MM.1S (cell line): ENCODE data around the gene MICAL2.

Experiments used
- EZH2 ChIP-seq: fragments of 300-600 bp; sonication (generic); optimal IDR thresholded peaks from 2 replicates; pipeline ENCODE3; 2017; ENCODE audit warnings: low read depth, mild to moderate bottlenecking, antibody characterized with exemption, low read length, mixed read lengths
- EZH2phosphoT487 ChIP-seq: fragments of 300-600 bp; sonication (generic); IDR thresholded peaks from 2 replicates; pipeline ENCODE4 v1.6.1; 2018; ENCODE audit warnings: antibody characterized with exemption, low read length
- TF ChIP-seq, protein P1 (sequence below): fragments of 300-600 bp; sonication (generic); IDR thresholded peaks from 2 replicates; pipeline ENCODE4 v1.5.1; 2016; ENCODE audit warnings: antibody characterized with exemption, low read length, mixed read lengths

DNA sequence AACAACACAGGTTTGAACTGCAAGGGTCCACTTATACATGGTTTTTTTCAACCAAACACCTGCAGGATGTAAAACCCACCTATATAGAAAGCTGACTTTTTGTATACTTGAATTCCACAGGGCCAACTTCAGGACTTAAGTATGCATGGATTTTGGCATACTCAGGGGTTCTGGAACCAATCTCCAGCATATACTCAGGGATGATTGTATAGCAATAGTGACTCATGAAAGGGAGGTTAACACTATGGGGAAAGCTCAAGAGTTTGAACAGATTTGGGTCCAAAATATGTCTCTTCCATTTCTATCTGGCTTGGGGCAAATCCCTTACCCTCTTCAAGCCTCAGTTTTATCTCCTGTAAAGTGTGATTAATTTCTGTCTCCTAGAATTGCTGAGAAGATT lies 94.9 kb downstream of the MICAL2 start:
- TF ChIP-seq, protein P1, sequence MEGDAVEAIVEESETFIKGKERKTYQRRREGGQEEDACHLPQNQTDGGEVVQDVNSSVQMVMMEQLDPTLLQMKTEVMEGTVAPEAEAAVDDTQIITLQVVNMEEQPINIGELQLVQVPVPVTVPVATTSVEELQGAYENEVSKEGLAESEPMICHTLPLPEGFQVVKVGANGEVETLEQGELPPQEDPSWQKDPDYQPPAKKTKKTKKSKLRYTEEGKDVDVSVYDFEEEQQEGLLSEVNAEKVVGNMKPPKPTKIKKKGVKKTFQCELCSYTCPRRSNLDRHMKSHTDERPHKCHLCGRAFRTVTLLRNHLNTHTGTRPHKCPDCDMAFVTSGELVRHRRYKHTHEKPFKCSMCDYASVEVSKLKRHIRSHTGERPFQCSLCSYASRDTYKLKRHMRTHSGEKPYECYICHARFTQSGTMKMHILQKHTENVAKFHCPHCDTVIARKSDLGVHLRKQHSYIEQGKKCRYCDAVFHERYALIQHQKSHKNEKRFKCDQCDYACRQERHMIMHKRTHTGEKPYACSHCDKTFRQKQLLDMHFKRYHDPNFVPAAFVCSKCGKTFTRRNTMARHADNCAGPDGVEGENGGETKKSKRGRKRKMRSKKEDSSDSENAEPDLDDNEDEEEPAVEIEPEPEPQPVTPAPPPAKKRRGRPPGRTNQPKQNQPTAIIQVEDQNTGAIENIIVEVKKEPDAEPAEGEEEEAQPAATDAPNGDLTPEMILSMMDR: no peak
- TF ChIP-seq EZH2phosphoT487: no peak
- no peak for TF ChIP-seq EZH2
